Activated naive CD4-positive, alpha-beta T cell treated with anti-CD3 and anti-CD28 coated beads, Interleukin-2, amount 50 U/mL, for 72 hours (primary cell): Measurements from ENCODE around the gene PTPRU. TPM values are rescaled to one million over a fixed set of nuclear protein-coding genes. Genes with fewer than 3 reads are reported as not detected.
"Not testable (repeated sequence)": the region's sequence is repeated elsewhere in the genome, so short reads cannot be mapped to it uniquely, and the experiment has no call there.

ENCODE experiments used
- ATAC-seq, 2 donors: fragments of 150-1000 bp; cut with Tn5 transposase; 2 replicates each; pipeline ENCODE4 v1.10.0; 2021; ENCODE audit warnings: mild to moderate bottlenecking in 2 of 2, moderate library complexity in 2 of 2
- DNase-seq, 2 donors: peaks; one replicate each; pipeline ENCODE4 v3.0.0; 2021 to 2022; ENCODE audit warnings: low spot score in 2 of 2
- H3K27ac Mint-ChIP-seq, 2 donors: one replicate each; pipeline ENCODE4 v1.8.0; 2022; ENCODE audit warnings: mild to moderate bottlenecking in 2 of 2, mixed read lengths in 2 of 2
- H3K36me3 Mint-ChIP-seq, 2 donors: one replicate each; pipeline ENCODE4 v1.8.0; 2022; ENCODE audit warnings: mixed read lengths in 2 of 2
- H3K9me3 Mint-ChIP-seq, 2 donors: one replicate each; pipeline ENCODE4 v1.8.0; 2022; ENCODE audit warnings: mixed read lengths in 2 of 2
- total RNA-seq, 2 donors: library from RNA; stranded (reverse); gene quantifications; one replicate each; pipeline ENCODE4 v1.2.3, GENCODE V29; 2022

PTPRU gene
- total RNA-seq, 2 donors from 2014 or later, result 2.0 TPM; not detected in 1

- DNase-seq, result no peak
Observed at GRCh38 chr1:29311352-29312030, 75.2 kb downstream of the PTPRU start.

GRCh38 chr1:29312469-29313461 lies 76.4 kb downstream of the PTPRU start:
- Mint-ChIP-seq H3K27ac (no peak overlapping the region), H3K36me3 (no peaks in the 10 kb centered on the region), H3K9me3 (no peaks in the 10 kb centered on the region)
- no peak for DNase-seq
- no peak for ATAC-seq

More at GRCh38 chr1:29311352-29312030, 75.2 kb downstream of the PTPRU start:
- Mint-ChIP-seq H3K9me3 (no peaks in the 10 kb centered on the region), H3K36me3 (no peaks in the 10 kb centered on the region), H3K27ac (no peak overlapping the region)
- no peak for ATAC-seq

DNA sequence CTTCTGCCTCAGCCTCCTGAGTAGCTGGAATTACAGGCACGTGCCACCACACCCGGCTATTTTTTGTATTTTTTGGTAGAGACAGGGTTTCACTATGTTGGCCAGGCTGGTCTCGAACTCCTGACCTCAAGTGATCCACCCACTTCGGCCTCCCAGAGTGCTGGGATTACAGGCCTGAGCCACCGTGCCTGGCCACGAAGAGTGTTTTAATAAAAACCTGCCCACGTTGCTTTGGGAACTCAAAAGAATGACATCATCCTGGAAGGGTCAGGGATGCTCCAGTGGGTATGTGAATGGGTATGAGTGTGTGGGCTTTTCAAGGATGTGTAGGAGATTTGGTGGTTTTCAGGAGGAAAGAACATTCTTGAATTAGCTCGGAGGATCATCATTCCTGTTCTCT lies 78.4 kb downstream of the PTPRU start:
- not testable (repeated sequence) for ATAC-seq, H3K27ac Mint-ChIP-seq, H3K36me3 Mint-ChIP-seq, DNase-seq, H3K9me3 Mint-ChIP-seq

DNA sequence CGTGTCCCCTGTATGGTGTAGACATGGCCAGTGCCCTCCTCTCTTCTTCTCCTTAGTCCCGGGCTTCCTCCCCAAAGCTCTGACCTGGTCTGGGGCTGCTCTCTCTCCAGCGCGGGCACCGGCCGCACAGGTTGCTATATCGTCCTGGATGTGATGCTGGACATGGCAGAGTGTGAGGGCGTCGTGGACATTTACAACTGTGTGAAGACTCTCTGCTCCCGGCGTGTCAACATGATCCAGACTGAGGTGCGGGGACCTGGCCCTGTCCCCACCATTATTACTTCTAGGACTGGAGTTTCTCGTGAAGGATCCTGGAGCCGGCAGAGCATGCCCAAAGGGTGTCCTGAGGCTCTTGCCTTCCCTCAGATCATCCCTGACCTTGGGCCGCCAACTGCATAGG lies 78.9 kb downstream of the PTPRU start:
- Mint-ChIP-seq H3K36me3 (no peaks in the 10 kb centered on the region), H3K27ac (no peak overlapping the region), H3K9me3 (no peaks in the 10 kb centered on the region)
- ATAC-seq (no peak), DNase-seq (no peak)

DNA sequence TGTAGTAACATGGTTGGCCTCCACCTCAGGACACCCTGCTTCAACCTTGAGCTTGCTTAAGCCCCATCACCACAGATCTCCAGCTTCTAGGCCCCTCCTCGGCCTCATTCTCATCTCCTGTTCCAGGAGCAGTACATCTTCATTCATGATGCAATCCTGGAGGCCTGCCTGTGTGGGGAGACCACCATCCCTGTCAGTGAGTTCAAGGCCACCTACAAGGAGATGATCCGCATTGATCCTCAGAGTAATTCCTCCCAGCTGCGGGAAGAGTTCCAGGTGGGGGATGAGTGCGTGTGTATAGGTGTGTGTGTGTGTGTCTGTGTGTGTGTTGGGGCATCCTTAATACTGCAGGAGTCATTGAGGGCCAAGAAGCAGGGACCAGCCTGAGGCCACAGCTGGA lies 79.6 kb downstream of the PTPRU start:
- Mint-ChIP-seq H3K9me3 (no peaks in the 10 kb centered on the region), H3K36me3 (no peaks in the 10 kb centered on the region), H3K27ac (no peak overlapping the region)
- ATAC-seq (no peak), DNase-seq (no peak)

DNA sequence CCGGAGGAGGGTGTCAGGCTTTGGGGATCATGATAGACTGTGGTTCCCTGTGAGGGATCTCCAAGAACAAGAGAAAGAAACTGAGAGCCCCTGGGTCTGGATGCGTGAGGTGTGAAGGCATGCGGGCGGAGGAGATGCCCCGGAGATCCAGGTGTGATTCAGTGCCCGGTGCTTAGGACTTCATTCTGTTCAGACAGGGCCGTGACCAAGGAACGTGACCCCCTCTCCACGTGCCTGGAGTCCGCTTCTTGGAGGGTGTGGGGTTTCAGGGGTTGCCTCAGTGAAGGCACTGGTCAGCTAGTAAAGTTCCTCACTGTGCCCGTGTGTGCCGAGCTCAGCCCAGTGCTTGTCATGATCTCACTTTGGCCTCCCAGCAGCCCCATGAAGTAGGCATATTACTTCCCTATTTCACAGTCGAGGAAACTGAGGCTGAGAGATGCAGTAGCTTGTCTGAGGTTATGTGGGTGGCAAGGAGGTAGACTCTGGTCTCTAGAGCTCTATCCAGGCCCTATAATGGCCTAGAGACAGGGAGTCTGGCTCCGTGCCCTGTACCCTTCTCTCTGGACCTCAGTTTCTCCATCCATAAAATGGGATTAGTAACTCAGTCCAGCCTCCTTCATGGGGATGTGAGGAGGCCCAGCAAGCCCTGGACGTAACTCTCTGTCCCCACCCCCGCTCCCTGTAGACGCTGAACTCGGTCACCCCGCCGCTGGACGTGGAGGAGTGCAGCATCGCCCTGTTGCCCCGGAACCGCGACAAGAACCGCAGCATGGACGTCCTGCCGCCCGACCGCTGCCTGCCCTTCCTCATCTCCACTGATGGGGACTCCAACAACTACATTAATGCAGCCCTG lies 81.0 kb downstream of the PTPRU start:
- H3K9me3 Mint-ChIP-seq, result no peaks in the 10 kb centered on the region
- ATAC-seq, result no peak
- H3K27ac Mint-ChIP-seq, result peak overlapping the region in 1 of 2 donors; percentile 6
- H3K36me3 Mint-ChIP-seq, result no peaks in the 10 kb centered on the region
- no peak for DNase-seq

GRCh38 chr1:29317916-29318530 lies 81.7 kb downstream of the PTPRU start:
- Mint-ChIP-seq H3K36me3 (no peaks in the 10 kb centered on the region), H3K9me3 (no peaks in the 10 kb centered on the region), H3K27ac (peak overlapping the region in 1 of 2 donors; percentile 6)
- DNase-seq (no peak), ATAC-seq (no peak)

GRCh38 chr1:29318724-29319123 lies 82.4 kb downstream of the PTPRU start:
- Mint-ChIP-seq H3K36me3 (no peaks in the 10 kb centered on the region), H3K9me3 (no peaks in the 10 kb centered on the region), H3K27ac (peak overlapping the region in 1 of 2 donors; percentile 55)
- DNase-seq, result no peak
- no peak for ATAC-seq

- Mint-ChIP-seq H3K36me3 (no peaks in the 10 kb centered on the region), H3K9me3 (no peaks in the 10 kb centered on the region), H3K27ac (no peak overlapping the region)
- no peak for DNase-seq
- no peak for ATAC-seq
Observed at GRCh38 chr1:29319300-29320110, 83.2 kb downstream of the PTPRU start.

DNA sequence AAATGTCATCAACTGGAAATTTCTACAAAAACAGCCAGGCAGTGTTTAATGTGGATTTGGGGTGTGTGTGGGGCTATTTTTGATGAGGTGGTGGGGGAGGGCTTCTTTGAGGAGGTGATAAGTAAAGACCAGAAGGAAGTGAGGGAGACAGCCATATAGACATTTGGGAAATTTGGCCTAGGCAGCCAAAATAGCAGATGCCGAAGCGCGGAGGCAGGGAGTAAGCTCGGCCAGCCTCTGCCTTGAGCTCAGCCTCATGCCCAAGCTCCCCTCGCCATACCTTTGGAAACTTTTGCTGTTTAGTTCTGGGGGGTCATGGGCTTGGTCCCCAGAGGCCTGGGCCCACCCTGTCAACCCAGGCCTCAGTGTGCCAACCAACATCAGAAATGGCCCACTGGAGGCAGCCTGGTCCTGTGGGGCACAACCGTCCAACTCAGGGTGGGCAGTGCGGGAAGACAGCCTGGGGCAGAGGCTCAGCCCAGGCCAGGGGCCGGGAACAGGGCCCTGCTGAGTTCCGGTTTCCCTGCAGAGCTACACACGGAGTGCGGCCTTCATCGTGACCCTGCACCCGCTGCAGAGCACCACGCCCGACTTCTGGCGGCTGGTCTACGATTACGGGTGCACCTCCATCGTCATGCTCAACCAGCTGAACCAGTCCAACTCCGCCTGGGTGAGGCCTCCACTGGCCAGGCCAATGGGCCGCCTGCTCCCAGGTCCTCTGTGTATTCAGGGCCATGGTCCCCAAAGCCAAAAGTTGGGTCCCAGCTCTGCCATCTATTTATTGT lies 84.0 kb downstream of the PTPRU start:
- DNase-seq, result no peak
- H3K36me3 Mint-ChIP-seq, result no peaks in the 10 kb centered on the region
- H3K27ac Mint-ChIP-seq, result no peak overlapping the region
- ATAC-seq, result no peak
- no peaks in the 10 kb centered on the region for H3K9me3 Mint-ChIP-seq

- H3K36me3 Mint-ChIP-seq, result no peaks in the 10 kb centered on the region
- H3K27ac Mint-ChIP-seq, result no peak overlapping the region
- H3K9me3 Mint-ChIP-seq, result no peaks in the 10 kb centered on the region
- no peak for DNase-seq
- no peak for ATAC-seq
Observed at GRCh38 chr1:29321176-29321575, 84.9 kb downstream of the PTPRU start.

DNA sequence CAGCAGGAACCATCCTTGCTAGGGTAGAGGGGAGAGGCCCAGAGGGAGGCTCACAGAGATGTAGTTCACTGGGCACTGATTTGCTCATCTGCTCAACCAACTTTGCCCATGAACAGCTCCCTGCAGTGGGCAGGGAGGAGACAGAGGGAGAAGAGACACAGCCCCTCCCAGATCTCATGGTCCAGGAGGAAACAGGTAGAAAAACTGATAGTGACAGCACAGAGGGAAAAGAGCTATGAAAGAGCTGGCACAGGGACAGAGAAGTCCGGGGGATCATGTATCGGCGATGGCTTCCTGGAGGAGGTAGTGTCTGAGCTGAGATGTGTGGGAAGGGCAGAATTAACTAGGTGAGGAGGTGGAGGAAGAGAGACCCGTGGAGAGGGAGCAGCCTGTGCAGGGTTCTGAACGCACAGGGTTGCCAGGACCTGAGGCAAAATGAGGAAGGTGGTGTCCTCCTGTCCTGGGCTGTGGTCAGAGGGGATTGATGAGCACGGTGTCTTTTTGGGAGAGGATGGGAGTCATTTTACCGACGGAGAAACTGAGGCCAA lies 85.9 kb downstream of the PTPRU start:
- Mint-ChIP-seq H3K36me3 (no peaks in the 10 kb centered on the region), H3K9me3 (no peaks in the 10 kb centered on the region), H3K27ac (peak overlapping the region in 1 of 2 donors; percentile 53)
- DNase-seq (no peak), ATAC-seq (no peak)

- H3K9me3 Mint-ChIP-seq, result no peaks in the 10 kb centered on the region
- H3K36me3 Mint-ChIP-seq, result no peaks in the 10 kb centered on the region
- ATAC-seq (no peak), DNase-seq (no peak)
- no peak overlapping the region for H3K27ac Mint-ChIP-seq
Observed at GRCh38 chr1:29322861-29323585, 86.7 kb downstream of the PTPRU start.

DNA sequence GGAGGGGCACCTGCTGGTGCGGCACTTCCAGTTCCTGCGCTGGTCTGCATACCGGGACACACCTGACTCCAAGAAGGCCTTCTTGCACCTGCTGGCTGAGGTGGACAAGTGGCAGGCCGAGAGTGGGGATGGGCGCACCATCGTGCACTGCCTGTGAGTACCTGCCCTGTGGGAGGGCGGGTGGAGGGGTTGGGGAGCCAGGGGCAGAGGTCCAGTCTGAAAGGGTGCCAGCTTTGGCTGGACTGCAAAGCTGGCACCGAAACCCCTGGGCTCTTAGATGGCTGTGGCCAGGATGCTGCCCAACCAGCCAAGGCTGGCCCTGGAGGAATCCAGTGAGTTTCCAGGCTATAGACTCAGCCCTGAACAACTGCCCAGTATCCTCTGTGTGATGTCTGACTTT lies 87.3 kb downstream of the PTPRU start:
- Mint-ChIP-seq H3K9me3 (no peaks in the 10 kb centered on the region), H3K27ac (no peak overlapping the region), H3K36me3 (no peaks in the 10 kb centered on the region)
- no peak for DNase-seq
- ATAC-seq, result no peak
